Stimulated activated memory B cell treated with anti-CD40 and anti-IgM and Interleukin-4, amounts not matched to agents 10 μg/mL and 1 μg/mL and 100 μg/mL, for 72 hours (primary cell): ENCODE measurements around the gene OVCA2.

Source experiments
- ATAC-seq: fragments of 150-1000 bp; cut with Tn5 transposase; 2 replicates; pipeline ENCODE4 v1.10.0; 2021
- H3K27ac Mint-ChIP-seq: one replicate; pipeline ENCODE4 v1.8.0; 2022; ENCODE audit warnings: mild to moderate bottlenecking, mixed read lengths
- H3K27me3 Mint-ChIP-seq: one replicate; pipeline ENCODE4 v1.8.0; 2022; ENCODE audit warnings: mixed read lengths
- H3K36me3 Mint-ChIP-seq: one replicate; pipeline ENCODE4 v1.8.0; 2022; ENCODE audit warnings: mixed read lengths
- H3K4me1 Mint-ChIP-seq: one replicate; pipeline ENCODE4 v1.8.0; 2022; ENCODE audit warnings: mixed read lengths
- H3K4me3 Mint-ChIP-seq: one replicate; pipeline ENCODE4 v1.8.0; 2022; ENCODE audit warnings: mild to moderate bottlenecking, moderate library complexity, mixed read lengths
- H3K9me3 Mint-ChIP-seq: one replicate; pipeline ENCODE4 v1.8.0; 2022; ENCODE audit warnings: mixed read lengths

The OVCA2 gene

GRCh38 chr17:2035541-2036488, 6.0 kb upstream of the OVCA2 start:
- Mint-ChIP-seq H3K4me3 (no peak overlapping the region), H3K27ac (no peak overlapping the region), H3K9me3 (no peaks in the 10 kb centered on the region), H3K36me3 (peaks cover 23% of the 10 kb centered on the region), H3K27me3 (no peaks in the 10 kb centered on the region), H3K4me1 (peaks cover 18% of the 10 kb centered on the region)
- ATAC-seq, result no peak

GRCh38 chr17:2037155-2037554, 4.7 kb upstream of the OVCA2 start:
- no peak overlapping the region for H3K27ac Mint-ChIP-seq
- no peak for ATAC-seq
- H3K36me3 Mint-ChIP-seq, result peaks cover 27% of the 10 kb centered on the region
- H3K4me1 Mint-ChIP-seq, result peaks cover 17% of the 10 kb centered on the region
- H3K9me3 Mint-ChIP-seq, result no peaks in the 10 kb centered on the region
- H3K27me3 Mint-ChIP-seq, result no peaks in the 10 kb centered on the region
- no peak overlapping the region for H3K4me3 Mint-ChIP-seq

DNA sequence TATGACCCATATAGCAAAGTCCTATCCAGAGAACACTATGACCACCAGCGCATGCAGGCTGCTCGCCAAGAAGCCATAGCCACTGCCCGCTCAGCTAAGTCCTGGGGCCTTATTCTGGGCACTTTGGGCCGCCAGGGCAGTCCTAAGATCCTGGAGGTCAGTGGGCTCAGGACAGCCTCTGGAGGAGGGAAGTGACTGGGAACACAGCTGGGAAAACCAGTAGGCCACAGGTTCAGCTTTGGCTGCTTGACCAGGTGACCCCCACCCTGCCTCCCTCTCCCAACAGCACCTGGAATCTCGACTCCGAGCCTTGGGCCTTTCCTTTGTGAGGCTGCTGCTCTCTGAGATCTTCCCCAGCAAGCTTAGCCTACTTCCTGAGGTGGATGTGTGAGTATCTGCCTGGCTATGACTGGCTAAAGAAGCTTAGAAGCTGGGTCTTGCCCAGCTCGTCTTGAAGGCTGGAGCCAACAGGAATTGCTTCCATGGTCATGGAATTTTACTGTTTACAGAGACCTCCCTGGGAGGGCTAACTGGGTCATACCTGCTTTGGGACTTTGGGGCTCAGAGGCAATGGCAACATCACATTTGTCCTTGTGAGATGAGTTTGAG, 1.5 kb upstream of the OVCA2 start:
- no peak overlapping the region for H3K27ac Mint-ChIP-seq
- H3K36me3 Mint-ChIP-seq, result peaks cover 45% of the 10 kb centered on the region
- no peak for ATAC-seq
- H3K4me1 Mint-ChIP-seq, result peaks cover 16% of the 10 kb centered on the region
- no peaks in the 10 kb centered on the region for H3K27me3 Mint-ChIP-seq
- H3K9me3 Mint-ChIP-seq, result no peaks in the 10 kb centered on the region
- H3K4me3 Mint-ChIP-seq, result no peak overlapping the region

GRCh38 chr17:2040942-2041560, 771 bp upstream of the OVCA2 start:
- Mint-ChIP-seq H3K4me1 (peaks cover 16% of the 10 kb centered on the region), H3K27ac (no peak overlapping the region), H3K4me3 (peak overlapping the region; percentile 97), H3K27me3 (no peaks in the 10 kb centered on the region), H3K36me3 (peaks cover 43% of the 10 kb centered on the region), H3K9me3 (no peaks in the 10 kb centered on the region)
- ATAC-seq, result no peak

- peak overlapping the region; percentile 96 for H3K27ac Mint-ChIP-seq
- H3K9me3 Mint-ChIP-seq, result no peaks in the 10 kb centered on the region
- peak overlapping the region; percentile 97 for H3K4me3 Mint-ChIP-seq
- H3K4me1 Mint-ChIP-seq, result peaks cover 16% of the 10 kb centered on the region
- no peaks in the 10 kb centered on the region for H3K27me3 Mint-ChIP-seq
- H3K36me3 Mint-ChIP-seq, result peaks cover 31% of the 10 kb centered on the region
- ATAC-seq, result no peak
These were observed 597 bp downstream of the OVCA2 start for GRCh38 chr17:2042390-2042847.

GRCh38 chr17:2042933-2043332, 1.1 kb downstream of the OVCA2 start:
- H3K27me3 Mint-ChIP-seq, result peaks cover 4% of the 10 kb centered on the region
- H3K4me1 Mint-ChIP-seq, result peaks cover 18% of the 10 kb centered on the region
- H3K4me3 Mint-ChIP-seq, result peak overlapping the region; percentile 97
- H3K27ac Mint-ChIP-seq, result peak overlapping the region; percentile 96
- no peak for ATAC-seq
- H3K9me3 Mint-ChIP-seq, result no peaks in the 10 kb centered on the region
- H3K36me3 Mint-ChIP-seq, result peaks cover 31% of the 10 kb centered on the region

DNA sequence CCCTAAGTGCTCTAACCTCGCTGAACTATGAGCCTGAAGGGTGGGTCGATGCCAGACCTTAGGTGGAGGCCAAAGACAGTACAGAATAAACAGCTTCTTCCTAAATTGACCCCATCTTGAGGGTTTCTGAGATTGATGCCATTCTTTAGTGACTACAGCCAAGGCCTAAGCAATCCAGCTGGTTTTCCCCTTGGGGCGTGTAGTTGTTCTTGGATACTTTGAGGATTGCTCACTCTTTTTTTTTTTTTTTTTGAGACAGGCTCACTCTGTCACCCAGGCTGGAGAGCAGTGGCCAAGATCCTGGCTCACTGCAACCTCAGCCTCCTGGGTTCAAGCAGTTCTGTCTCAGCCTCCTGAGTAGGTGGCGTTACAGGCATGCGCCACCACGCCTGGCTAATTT, 2.0 kb downstream of the OVCA2 start:
- peaks cover 24% of the 10 kb centered on the region for H3K36me3 Mint-ChIP-seq
- no peaks in the 10 kb centered on the region for H3K9me3 Mint-ChIP-seq
- no peak overlapping the region for H3K4me3 Mint-ChIP-seq
- H3K27ac Mint-ChIP-seq, result no peak overlapping the region
- peaks cover 11% of the 10 kb centered on the region for H3K27me3 Mint-ChIP-seq
- H3K4me1 Mint-ChIP-seq, result peaks cover 26% of the 10 kb centered on the region
- ATAC-seq, result no peak

DNA sequence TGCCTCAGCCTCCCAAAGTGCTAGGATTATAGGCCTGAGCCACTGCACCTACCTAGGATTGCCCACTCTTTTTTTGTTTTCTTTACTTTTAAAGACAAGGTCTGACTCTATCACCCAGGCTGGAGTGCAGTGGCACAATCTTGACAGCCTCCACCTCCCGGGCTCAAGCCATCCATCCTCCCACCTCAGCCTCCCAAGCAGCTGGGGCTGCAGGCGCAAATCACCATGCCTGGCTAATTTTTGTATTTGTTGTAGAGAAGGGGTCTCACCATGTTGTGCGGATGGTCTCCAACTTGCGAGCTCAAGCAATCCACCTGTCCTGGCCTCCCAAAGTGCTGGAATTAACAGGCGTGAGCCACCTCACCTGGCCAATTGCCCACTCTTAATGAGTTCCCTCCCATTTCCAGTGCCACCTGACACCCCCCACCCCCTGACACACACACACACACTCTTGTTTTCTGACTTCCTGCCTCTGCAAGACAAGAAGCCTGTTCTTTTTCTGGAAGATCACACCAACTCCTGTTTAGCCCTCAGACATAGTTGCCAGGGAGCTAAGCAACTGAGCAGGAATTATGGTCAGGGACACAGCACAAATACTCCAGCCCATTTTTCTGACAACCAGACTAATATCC, 2.6 kb downstream of the OVCA2 start:
- Mint-ChIP-seq H3K4me3 (no peak overlapping the region), H3K4me1 (peaks cover 32% of the 10 kb centered on the region), H3K27ac (no peak overlapping the region), H3K36me3 (peaks cover 22% of the 10 kb centered on the region), H3K9me3 (no peaks in the 10 kb centered on the region), H3K27me3 (peaks cover 11% of the 10 kb centered on the region)
- no peak for ATAC-seq

GRCh38 chr17:2047590-2047989, 5.8 kb downstream of the OVCA2 start:
- no peaks in the 10 kb centered on the region for H3K9me3 Mint-ChIP-seq
- peaks cover 31% of the 10 kb centered on the region for H3K27me3 Mint-ChIP-seq
- H3K4me1 Mint-ChIP-seq, result peaks cover 35% of the 10 kb centered on the region
- no peak overlapping the region for H3K27ac Mint-ChIP-seq
- H3K36me3 Mint-ChIP-seq, result peaks cover 15% of the 10 kb centered on the region
- ATAC-seq, result no peak
- no peak overlapping the region for H3K4me3 Mint-ChIP-seq

GRCh38 chr17:2048805-2049204, 7.0 kb downstream of the OVCA2 start:
- no peak overlapping the region for H3K27ac Mint-ChIP-seq
- peaks cover 37% of the 10 kb centered on the region for H3K4me1 Mint-ChIP-seq

GRCh38 chr17:2049333-2050299, 7.8 kb downstream of the OVCA2 start:
- Mint-ChIP-seq H3K27me3 (peaks cover 31% of the 10 kb centered on the region), H3K4me3 (peak overlapping the region; percentile 71), H3K4me1 (peaks cover 40% of the 10 kb centered on the region), H3K9me3 (no peaks in the 10 kb centered on the region), H3K27ac (no peak overlapping the region), H3K36me3 (peaks cover 3% of the 10 kb centered on the region)
- ATAC-seq, result peak; percentile 84

More at GRCh38 chr17:2048805-2049204, 7.0 kb downstream of the OVCA2 start:
- no peak overlapping the region for H3K4me3 Mint-ChIP-seq
- ATAC-seq, result no peak
- H3K9me3 Mint-ChIP-seq, result no peaks in the 10 kb centered on the region
- peaks cover 31% of the 10 kb centered on the region for H3K27me3 Mint-ChIP-seq
- H3K36me3 Mint-ChIP-seq, result peaks cover 6% of the 10 kb centered on the region

- no peaks in the 10 kb centered on the region for H3K36me3 Mint-ChIP-seq
- peaks cover 31% of the 10 kb centered on the region for H3K27me3 Mint-ChIP-seq
- H3K4me3 Mint-ChIP-seq, result peak overlapping the region; percentile 52
- H3K9me3 Mint-ChIP-seq, result no peaks in the 10 kb centered on the region
- H3K4me1 Mint-ChIP-seq, result peaks cover 42% of the 10 kb centered on the region
- no peak overlapping the region for H3K27ac Mint-ChIP-seq
- ATAC-seq, result peak; percentile 40
These were observed 8.7 kb downstream of the OVCA2 start for GRCh38 chr17:2050300-2051060.

GRCh38 chr17:2051061-2051932, 9.5 kb downstream of the OVCA2 start:
- H3K27ac Mint-ChIP-seq, result no peak overlapping the region
- ATAC-seq, result no peak
- H3K36me3 Mint-ChIP-seq, result no peaks in the 10 kb centered on the region
- peaks cover 42% of the 10 kb centered on the region for H3K4me1 Mint-ChIP-seq
- peak overlapping the region; percentile 52 for H3K4me3 Mint-ChIP-seq
- no peaks in the 10 kb centered on the region for H3K9me3 Mint-ChIP-seq
- H3K27me3 Mint-ChIP-seq, result peaks cover 31% of the 10 kb centered on the region
